Right cardiac atrium (tissue), 5 donors: ENCODE measurements around the gene TMEFF2. TPM values are rescaled to one million over a fixed set of nuclear protein-coding genes. Genes with fewer than 3 reads are reported as not detected.
"Not testable (repeated sequence)": the region's sequence is repeated elsewhere in the genome, so short reads cannot be mapped to it uniquely, and the experiment has no call there.

Experiments used
- ATAC-seq, 2 donors: fragments of 200-7000 bp; cut with Tn5 transposase; one replicate each; pipeline versions ENCODE4 v1.8.0 to v1.9.1; 2020; ENCODE audit warnings: moderate library complexity in 2 of 2, mild to moderate bottlenecking in 1 of 2
- DNase-seq, 3 donors: peaks; one replicate each; pipeline ENCODE4 v3.0.0-alpha.2; 2020
- H3K27ac ChIP-seq: one replicate; pipeline ENCODE4 v1.5.1; 2013; ENCODE audit warnings: mild to moderate bottlenecking, low read length, control low read depth, moderate library complexity
- H3K27me3 ChIP-seq: one replicate; pipeline ENCODE4 v1.6.1; 2013; ENCODE audit not compliant: control insufficient read depth, insufficient read depth
- H3K4me1 ChIP-seq: one replicate; pipeline ENCODE4 v1.6.1; 2013; ENCODE audit warnings: low read length; ENCODE audit not compliant: control insufficient read depth, insufficient read depth
- H3K4me3 ChIP-seq: one replicate; pipeline ENCODE4 v1.5.1; 2013; ENCODE audit warnings: low read length, control low read depth
- H3K9me3 ChIP-seq: one replicate; pipeline ENCODE4 v1.6.1; 2013; ENCODE audit warnings: low read length; ENCODE audit not compliant: control insufficient read depth
- WGBS: extraction: QIAGEN DNeasy Blood & Tissue Kit; methylation state at CpG from one replicate; pipeline ENCODE4 v1.1.7; 2013; 5-methylcytosine and 5-hydroxymethylcytosine counted together
- intact Hi-C, 4 donors: fragments of 100-400 bp; cut with DNase I; formaldehyde crosslinking; loops; one replicate each; pipeline versions ENCODE4 v1.11.0 to v1.14.0; 2022 to 2023
- polyA plus RNA-seq: library from polyadenylated mRNA; stranded (reverse); fragments of 200-250 nt; gene quantifications from one replicate; pipeline ENCODE4 v1.2.3, GENCODE V29; 2013
- total RNA-seq, 4 donors: library from RNA; stranded (reverse); fragmentation: NEBNext Ultra II Directional; extraction: Animal tissue kit (Norgen Biotek cat#: 25700); gene quantifications; one replicate each; pipeline ENCODE4 v1.2.1, GENCODE V29; 2021
- donor health status: healthy with polysubstance abuse.
- donor health status: DM: no; HTN: yes; CAD: no.
- donor health status: DM: no; HTN: no; CAD: no.
- donor health status: DM: no; HTN: yes; CAD: no; lungs with severe emphysema.
- donor health status: DM: yes; HTN: yes; CAD: no.

TMEFF2 gene
- total and polyA plus RNA-seq, 5 donors, result 0.14 to 3.3 (median 1.3) TPM

GRCh38 chr2:191927991-191928390, 266.7 kb downstream of the TMEFF2 start:
- H3K27ac ChIP-seq, result no peak overlapping the region
- no peaks in the 10 kb centered on the region for H3K9me3 ChIP-seq

GRCh38 chr2:191927319-191927867, 267.3 kb downstream of the TMEFF2 start:
- ATAC-seq, result peak in 1 of 2 donors; percentile 69
- H3K27me3 ChIP-seq, result no peaks in the 10 kb centered on the region
- intact Hi-C loops, result no loop called here
- DNase-seq, result peak in 2 of 3 donors; percentile 29 to 46
- no peak overlapping the region for H3K4me3 ChIP-seq
- H3K27ac ChIP-seq, result no peak overlapping the region
- WGBS, result 33% methylated on average over 4 of the region's 4 CpGs
- peaks cover 8% of the 10 kb centered on the region for H3K4me1 ChIP-seq
- no peaks in the 10 kb centered on the region for H3K9me3 ChIP-seq

More at GRCh38 chr2:191927991-191928390, 266.7 kb downstream of the TMEFF2 start:
- Histone ChIP-seq H3K4me1 (peaks cover 8% of the 10 kb centered on the region), H3K4me3 (no peak overlapping the region), H3K27me3 (no peaks in the 10 kb centered on the region)
- DNase-seq (no peak), ATAC-seq (peak in 1 of 2 donors; percentile 49)
- intact Hi-C loops, result no loop called here
- WGBS, result 49% methylated on average over 3 of the region's 3 CpGs

DNA sequence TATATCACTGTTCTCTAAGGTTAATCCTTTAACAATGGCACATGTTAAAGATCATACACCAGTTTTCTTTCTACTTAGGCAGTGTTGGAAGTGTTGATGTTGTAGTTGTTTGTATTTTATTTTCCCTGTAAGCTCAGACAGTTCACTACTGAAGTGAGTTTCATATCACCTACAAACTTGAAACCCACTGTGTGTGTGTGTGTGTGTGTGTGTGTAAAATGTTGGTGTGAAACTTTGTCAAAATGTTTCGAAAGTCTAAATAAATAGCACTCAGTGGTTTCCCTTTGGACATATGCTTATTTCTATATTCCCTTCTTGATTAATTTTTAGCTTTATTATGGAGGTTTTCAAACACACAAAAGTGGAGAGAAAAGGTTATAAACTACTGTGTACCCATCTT, 268.1 kb downstream of the TMEFF2 start:
- Histone ChIP-seq H3K4me3 (no peak overlapping the region), H3K27ac (no peak overlapping the region), H3K4me1 (peaks cover 8% of the 10 kb centered on the region), H3K27me3 (no peaks in the 10 kb centered on the region), H3K9me3 (no peaks in the 10 kb centered on the region)
- no peak for ATAC-seq
- intact Hi-C loops, result no loop called here
- no peak for DNase-seq
- WGBS, result 89% methylated on average over 1 of the region's 1 CpG

DNA sequence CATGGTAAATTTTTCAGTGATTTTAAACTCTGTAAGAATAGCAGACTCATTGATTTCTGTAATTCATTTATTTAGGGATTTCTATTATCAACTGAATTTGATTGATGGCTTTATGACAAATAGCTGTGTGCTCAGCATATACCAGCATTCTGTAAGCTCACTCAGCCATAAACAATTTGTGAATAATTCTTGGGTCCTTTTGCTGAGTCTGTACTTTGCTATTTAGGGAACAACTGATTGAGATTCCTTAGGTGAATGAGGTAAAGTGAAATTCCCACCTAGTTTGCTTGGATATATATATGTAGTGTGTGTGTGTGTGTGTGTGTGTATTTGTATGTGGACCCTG, 271.1 kb downstream of the TMEFF2 start:
- H3K27ac ChIP-seq, result no peak overlapping the region
- ATAC-seq, result no peak
- H3K4me3 ChIP-seq, result no peak overlapping the region
- DNase-seq, result no peak
- H3K9me3 ChIP-seq, result no peaks in the 10 kb centered on the region
- intact Hi-C loops, result no loop called here
- peaks cover 7% of the 10 kb centered on the region for H3K4me1 ChIP-seq
- H3K27me3 ChIP-seq, result no peaks in the 10 kb centered on the region

GRCh38 chr2:191922736-191923651, 271.7 kb downstream of the TMEFF2 start:
- Histone ChIP-seq H3K9me3 (no peaks in the 10 kb centered on the region), H3K4me1 (peaks cover 7% of the 10 kb centered on the region), H3K27me3 (no peaks in the 10 kb centered on the region), H3K27ac (no peak overlapping the region), H3K4me3 (no peak overlapping the region)
- 96% methylated on average over 20 of the region's 20 CpGs for WGBS
- intact Hi-C loops, result no loop called here
- ATAC-seq (no peak), DNase-seq (no peak)

GRCh38 chr2:191921650-191922049, 273.1 kb downstream of the TMEFF2 start:
- intact Hi-C loops, H3K27me3 ChIP-seq, H3K4me1 ChIP-seq, H3K27ac ChIP-seq, H3K9me3 ChIP-seq, ATAC-seq, DNase-seq, H3K4me3 ChIP-seq: not testable (repeated sequence)
- 99% methylated on average over 32 of the region's 32 CpGs for WGBS

DNA sequence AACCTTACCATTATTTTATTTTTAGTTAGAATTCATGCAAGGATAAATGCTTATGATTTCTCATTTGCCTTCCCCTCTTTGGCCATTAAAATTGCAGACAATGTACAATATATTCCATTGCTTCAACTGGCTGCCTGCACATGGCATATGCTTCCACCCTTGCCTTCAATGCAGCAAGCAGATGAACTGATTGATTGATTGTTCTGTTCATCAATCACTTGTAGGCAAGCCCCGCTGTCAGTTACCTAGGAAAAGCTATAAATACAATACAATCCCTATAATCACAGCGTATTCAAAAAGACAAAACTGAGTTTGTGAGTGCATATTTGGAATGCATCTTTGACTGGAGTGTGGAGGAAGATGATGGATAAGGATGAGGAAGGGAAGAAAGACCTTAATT, 274.2 kb downstream of the TMEFF2 start:
- DNase-seq (no peak), ATAC-seq (no peak)
- WGBS, result 95% methylated on average over 2 of the region's 2 CpGs
- Histone ChIP-seq H3K27ac (no peak overlapping the region), H3K9me3 (no peaks in the 10 kb centered on the region), H3K4me1 (peaks cover 3% of the 10 kb centered on the region), H3K27me3 (no peaks in the 10 kb centered on the region), H3K4me3 (no peak overlapping the region)
- intact Hi-C loops, result no loop called here

DNA sequence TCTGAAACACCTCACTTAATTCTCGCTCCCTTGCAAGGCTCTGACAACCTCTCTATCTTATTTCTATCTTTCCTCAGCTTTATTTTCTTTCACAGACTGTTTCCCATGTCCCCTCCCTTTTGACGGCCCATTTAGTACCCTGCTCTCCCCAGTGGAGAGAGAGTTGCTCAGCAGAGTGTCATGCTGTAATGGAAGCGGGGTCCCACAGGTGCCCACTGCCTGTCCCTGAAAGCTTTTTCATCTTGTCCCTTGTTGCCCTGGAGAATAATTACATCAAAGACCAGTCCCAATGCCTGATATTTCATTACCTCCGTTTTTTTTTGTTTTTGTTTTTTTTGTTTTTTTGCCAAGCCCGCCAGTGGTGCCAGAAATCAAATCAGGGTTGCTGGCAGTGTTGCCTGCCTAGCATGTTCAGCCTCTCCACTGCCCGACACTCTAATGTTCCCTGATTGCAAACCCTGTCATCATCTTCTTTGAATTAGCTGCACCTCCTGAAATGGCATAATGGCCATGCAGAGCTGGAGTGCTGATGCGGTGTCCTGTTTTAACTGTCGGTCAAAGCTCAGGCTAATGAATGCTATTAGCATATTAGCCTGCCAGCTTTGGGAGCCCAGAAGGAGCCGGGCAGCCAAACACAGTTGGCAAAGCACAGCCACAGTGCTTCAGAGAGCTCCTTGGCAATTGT, 276.6 kb downstream of the TMEFF2 start:
- peak; percentile 68 to 80 for ATAC-seq
- intact Hi-C loops, result no loop called here
- 63% methylated on average over 9 of the region's 9 CpGs for WGBS
- DNase-seq, result no peak
- no peak overlapping the region for H3K4me3 ChIP-seq
- H3K4me1 ChIP-seq, result peaks cover 3% of the 10 kb centered on the region
- H3K27me3 ChIP-seq, result no peaks in the 10 kb centered on the region
- no peak overlapping the region for H3K27ac ChIP-seq
- no peaks in the 10 kb centered on the region for H3K9me3 ChIP-seq

GRCh38 chr2:191917430-191917881, 277.3 kb downstream of the TMEFF2 start:
- Histone ChIP-seq H3K4me1 (peaks cover 3% of the 10 kb centered on the region), H3K27ac (no peak overlapping the region), H3K9me3 (no peaks in the 10 kb centered on the region), H3K27me3 (no peaks in the 10 kb centered on the region), H3K4me3 (no peak overlapping the region)
- no peak for DNase-seq
- peak in 1 of 2 donors; percentile 42 for ATAC-seq
- intact Hi-C loops, result no loop called here
- WGBS, result 95% methylated on average over 2 of the region's 2 CpGs

DNA sequence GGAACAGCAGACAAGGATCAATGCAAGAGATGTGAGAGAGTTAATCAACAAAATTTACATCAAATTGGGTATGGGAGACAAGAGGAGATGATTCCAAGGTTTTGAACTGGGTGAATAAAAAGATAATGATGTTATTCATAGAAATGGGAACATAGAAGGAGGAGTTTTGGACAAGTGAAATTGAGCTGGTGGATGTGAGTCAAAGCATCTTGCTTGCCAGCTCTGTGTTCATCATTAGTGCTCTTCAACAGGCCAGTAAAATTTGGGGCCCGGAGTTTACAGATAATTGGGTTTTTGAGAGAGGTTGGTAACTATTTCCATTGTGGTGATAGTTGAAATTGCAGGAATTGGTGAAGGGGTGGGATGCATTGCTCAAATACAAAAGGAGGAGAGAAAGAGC, 277.9 kb downstream of the TMEFF2 start:
- Histone ChIP-seq H3K4me3 (no peak overlapping the region), H3K9me3 (no peaks in the 10 kb centered on the region), H3K4me1 (peaks cover 3% of the 10 kb centered on the region), H3K27ac (no peak overlapping the region), H3K27me3 (no peaks in the 10 kb centered on the region)
- WGBS, result 65% methylated on average over 1 of the region's 1 CpG
- no peak for DNase-seq
- ATAC-seq, result no peak
- intact Hi-C loops, result no loop called here

DNA sequence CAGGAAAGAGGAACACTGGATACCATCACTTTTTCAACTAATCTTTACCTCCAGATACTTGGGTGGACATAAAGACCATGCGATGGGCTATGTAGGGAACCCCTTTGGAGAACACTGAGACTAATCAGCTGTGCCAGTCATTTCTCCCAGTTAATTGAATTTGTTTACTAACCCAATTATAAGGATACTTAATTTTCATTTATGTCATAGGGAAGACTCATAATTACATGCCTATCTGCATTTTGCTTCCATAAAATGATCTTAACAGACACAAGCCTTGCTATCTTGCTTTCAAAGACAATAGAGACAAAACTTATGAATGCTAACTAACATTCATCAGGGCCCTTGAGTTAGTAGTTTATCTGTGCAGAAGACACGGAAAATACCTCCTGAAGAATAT, 279.0 kb downstream of the TMEFF2 start:
- 96% methylated on average over 2 of the region's 2 CpGs for WGBS

More for the DNA sequence above, 279.0 kb downstream of the TMEFF2 start:
- Histone ChIP-seq H3K9me3 (no peaks in the 10 kb centered on the region), H3K27me3 (no peaks in the 10 kb centered on the region), H3K27ac (no peak overlapping the region), H3K4me1 (peaks cover 3% of the 10 kb centered on the region), H3K4me3 (no peak overlapping the region)
- DNase-seq (no peak), ATAC-seq (no peak)
- intact Hi-C loops, result no loop called here
